PC-3 (cell line): Measurements from ENCODE around the gene FAM114A1. TPM values are rescaled to one million over a fixed set of nuclear protein-coding genes. Genes with fewer than 3 reads are reported as not detected.

ENCODE experiments used
- ATAC-seq: fragments of 200-7000 bp; cut with Tn5 transposase; 2 replicates; pipeline ENCODE4 v1.9.1; 2020; ENCODE audit warnings: mild to moderate bottlenecking, moderate library complexity
- BruUV-seq: library from RNA; stranded (reverse); fragments of 400-500 nt; replicated peaks from 2 replicates; lab custom pipeline; 2021; lab: Mats Ljungman, UMichigan
- CTCF ChIA-PET: fragments of 300-600 bp; sonication (Branson Sonifier 250); formaldehyde crosslinking; loops from one replicate; lab custom pipeline; 2022; ENCODE audit warnings: antibody characterized with exemption; lab: Charles Lee
- POLR2A ChIA-PET: fragments of 300-600 bp; sonication (Branson Sonifier 250); formaldehyde crosslinking; loops from one replicate; lab custom pipeline; 2022; ENCODE audit warnings: antibody characterized with exemption; ENCODE audit not compliant: unreplicated experiment; lab: Charles Lee
- DNase-seq: peaks from one replicate; pipeline ENCODE4 v3.0.0-alpha.2; 2015
- H2AFZ ChIP-seq: fragments of 300-600 bp; sonication (generic); 2 replicates; pipeline ENCODE4 v1.6.0; 2016; ENCODE audit warnings: antibody characterized with exemption, low read length
- H3F3A ChIP-seq: fragments of 300-600 bp; sonication (generic); one replicate; pipeline ENCODE4 v1.6.0; 2017; ENCODE audit warnings: antibody characterized with exemption, low read length, control low read depth, mild to moderate bottlenecking; ENCODE audit not compliant: unreplicated experiment
- H3K27ac ChIP-seq: fragments of 300-600 bp; sonication (generic); 2 replicates; pipeline ENCODE4 v1.5.1; 2016; ENCODE audit warnings: mild to moderate bottlenecking, low read length
- H3K27me3 ChIP-seq: fragments of 300-600 bp; sonication (generic); 2 replicates; pipeline ENCODE4 v1.6.1; 2016; ENCODE audit warnings: low read length, mixed read lengths
- H3K36me3 ChIP-seq: fragments of 300-600 bp; sonication (generic); 2 replicates; pipeline ENCODE4 v1.6.1; 2016; ENCODE audit warnings: low read depth, mixed run types, low read length, mixed read lengths
- H3K4me1 ChIP-seq: fragments of 300-600 bp; sonication (generic); 2 replicates; pipeline ENCODE4 v1.5.1; 2016; ENCODE audit warnings: low read length; ENCODE audit not compliant: insufficient read depth
- H3K4me2 ChIP-seq: fragments of 300-600 bp; sonication (generic); 2 replicates; pipeline ENCODE4 v1.6.0; 2016; ENCODE audit warnings: low read length
- H3K4me3 ChIP-seq: fragments of 300-600 bp; sonication (generic); 2 replicates; pipeline ENCODE4 v1.5.1; 2016; ENCODE audit warnings: mild to moderate bottlenecking, low read length, mixed read lengths
- H3K79me2 ChIP-seq: fragments of 300-600 bp; sonication (generic); 2 replicates; pipeline ENCODE4 v1.6.1; 2017; ENCODE audit warnings: low read length, mixed read lengths
- H3K9ac ChIP-seq: fragments of 300-600 bp; sonication (generic); 2 replicates; pipeline ENCODE4 v1.6.0; 2016; ENCODE audit warnings: mild to moderate bottlenecking, low read length
- H3K9me2 ChIP-seq: fragments of 300-600 bp; sonication (generic); replicated peaks from 2 replicates; pipeline ENCODE4 v1.6.1; 2016; ENCODE audit warnings: mixed run types, low read length, mixed read lengths
- H3K9me3 ChIP-seq: fragments of 300-600 bp; sonication (generic); 2 replicates; pipeline ENCODE4 v1.6.1; 2016; ENCODE audit warnings: low read length, mixed read lengths
- H4K20me1 ChIP-seq: fragments of 300-600 bp; sonication (generic); 2 replicates; pipeline ENCODE4 v1.6.1; 2016; ENCODE audit warnings: low read length, mixed read lengths
- EZH2 ChIP-seq: fragments of 300-600 bp; sonication (generic); IDR thresholded peaks from one replicate; pipeline ENCODE4 v1.6.1; 2017; ENCODE audit warnings: antibody characterized with exemption, mild to moderate bottlenecking, low read length; ENCODE audit not compliant: unreplicated experiment
- EZH2phosphoT487 ChIP-seq: fragments of 300-600 bp; sonication (generic); IDR thresholded peaks from 2 replicates; pipeline ENCODE4 v1.6.1; 2018; ENCODE audit warnings: mild to moderate bottlenecking, antibody characterized with exemption, low read length, borderline replicate concordance
- intact Hi-C: fragments of 100-400 bp; cut with micrococcal nuclease; formaldehyde crosslinking; loops from 2 replicates; pipeline ENCODE4 v1.9.0; 2023
- total RNA-seq: library from RNA; depleted of rRNA; stranded (reverse); fragments of >200 nt; gene quantifications from 2 replicates; pipeline ENCODE4 v1.2.3, GENCODE V29; 2014
- TF ChIP-seq, protein P1 (sequence below): fragments of 300-600 bp; sonication (generic); conservative IDR thresholded peaks from 2 replicates; pipeline ENCODE4 v1.5.1; 2017; ENCODE audit warnings: antibody characterized with exemption, low read depth, mild to moderate bottlenecking, low read length

The FAM114A1 gene
- total RNA-seq, 1 experiment from 2014 or later = 25.0 TPM

DNA sequence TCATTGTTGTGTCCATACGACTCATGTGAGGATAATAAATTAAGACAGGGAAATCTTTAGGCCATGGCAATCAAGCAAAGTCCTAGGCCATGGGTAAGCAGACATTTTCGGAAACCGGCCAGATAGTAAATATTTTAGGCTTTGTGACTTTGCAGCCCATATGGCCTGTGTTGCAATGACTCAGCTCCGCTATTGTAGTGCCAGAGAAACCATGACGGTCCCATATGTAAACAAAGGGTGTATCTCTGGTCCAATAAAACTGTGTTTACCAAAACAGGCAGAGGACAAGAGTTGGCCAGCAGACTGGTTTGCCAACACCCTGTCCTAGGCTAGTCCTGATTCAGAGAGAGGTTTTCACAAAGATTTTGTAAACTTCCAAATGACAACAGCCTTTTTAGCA lies 5.0 kb downstream of the FAM114A1 start:
- ATAC-seq (peak; percentile 79), DNase-seq (peak; percentile 94)
- H3K4me1 ChIP-seq = peaks cover 42% of the 10 kb centered on the region
- no peaks in the 10 kb centered on the region for H3K36me3 ChIP-seq
- no peaks in the 10 kb centered on the region for H3K9me3 ChIP-seq
- H4K20me1 ChIP-seq = no peaks in the 10 kb centered on the region
- peak overlapping the region; percentile 13; the same call in 1 of the 2 replicates for H3K9ac ChIP-seq
- H3K9me2 ChIP-seq = no peaks in the 10 kb centered on the region
- H3K4me3 ChIP-seq = peak overlapping the region; percentile 29; the same call in 1 of the 2 replicates
- H2AFZ ChIP-seq = no peak overlapping the region
- H3K4me2 ChIP-seq = peak overlapping the region; percentile 66
- TF ChIP-seq EZH2 (no peak), EZH2phosphoT487 (no peak)
- TF ChIP-seq, protein P1, sequence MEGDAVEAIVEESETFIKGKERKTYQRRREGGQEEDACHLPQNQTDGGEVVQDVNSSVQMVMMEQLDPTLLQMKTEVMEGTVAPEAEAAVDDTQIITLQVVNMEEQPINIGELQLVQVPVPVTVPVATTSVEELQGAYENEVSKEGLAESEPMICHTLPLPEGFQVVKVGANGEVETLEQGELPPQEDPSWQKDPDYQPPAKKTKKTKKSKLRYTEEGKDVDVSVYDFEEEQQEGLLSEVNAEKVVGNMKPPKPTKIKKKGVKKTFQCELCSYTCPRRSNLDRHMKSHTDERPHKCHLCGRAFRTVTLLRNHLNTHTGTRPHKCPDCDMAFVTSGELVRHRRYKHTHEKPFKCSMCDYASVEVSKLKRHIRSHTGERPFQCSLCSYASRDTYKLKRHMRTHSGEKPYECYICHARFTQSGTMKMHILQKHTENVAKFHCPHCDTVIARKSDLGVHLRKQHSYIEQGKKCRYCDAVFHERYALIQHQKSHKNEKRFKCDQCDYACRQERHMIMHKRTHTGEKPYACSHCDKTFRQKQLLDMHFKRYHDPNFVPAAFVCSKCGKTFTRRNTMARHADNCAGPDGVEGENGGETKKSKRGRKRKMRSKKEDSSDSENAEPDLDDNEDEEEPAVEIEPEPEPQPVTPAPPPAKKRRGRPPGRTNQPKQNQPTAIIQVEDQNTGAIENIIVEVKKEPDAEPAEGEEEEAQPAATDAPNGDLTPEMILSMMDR = no peak
- no TSS peak for BruUV-seq
- peak overlapping the region; percentile 80 for H3K27ac ChIP-seq
- intact Hi-C loops = loop anchor here (2.0 kb wide), 1 partner anchor 16 kb away; no protein-coding TSS in a partner anchor
- H3K27me3 ChIP-seq = no peaks in the 10 kb centered on the region
- peaks cover 35% of the 10 kb centered on the region for H3K79me2 ChIP-seq
- CTCF ChIA-PET = interaction anchor here (0.5 to 0.7 kb wide), 2 partner anchors 30 to 199 kb away, joined by 3 to 4 read pairs; no protein-coding TSS in a partner anchor
- peaks cover 5% of the 10 kb centered on the region for H3F3A ChIP-seq
- POLR2A ChIA-PET = no interaction called here

DNA sequence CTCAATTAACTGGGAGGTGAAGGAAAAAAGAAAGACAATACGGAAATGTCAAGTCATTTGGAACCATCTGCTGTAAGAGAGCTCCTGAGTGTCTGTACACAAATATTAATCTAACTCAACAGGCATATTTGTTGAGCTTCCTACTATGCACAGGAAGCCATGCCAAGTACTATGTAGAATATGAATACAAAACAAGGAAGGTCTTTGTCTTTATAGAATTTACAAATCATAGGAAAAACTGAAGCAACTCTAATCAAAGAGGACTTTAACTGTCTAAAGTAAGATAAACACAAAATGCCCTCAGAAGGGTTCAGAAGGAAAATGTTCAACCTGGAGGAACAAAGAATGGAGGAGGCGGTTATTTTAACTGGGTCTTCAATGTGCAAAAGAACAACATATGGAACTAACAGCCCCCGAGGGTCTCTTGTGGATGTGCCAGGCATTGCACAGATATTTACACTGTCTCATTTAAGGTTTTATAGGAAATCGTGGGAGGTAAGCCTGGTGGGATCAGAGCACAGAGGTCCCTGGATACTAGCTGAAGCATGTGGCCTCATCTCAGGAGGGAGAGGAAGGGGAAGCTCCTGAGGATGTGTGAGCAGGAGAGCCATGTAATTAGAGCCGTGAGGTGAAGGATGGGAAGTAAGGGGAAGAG lies 5.8 kb downstream of the FAM114A1 start:
- no peaks in the 10 kb centered on the region for H3K9me2 ChIP-seq
- ATAC-seq (no peak), DNase-seq (no peak)
- intact Hi-C loops = loop anchor here (2.0 kb wide), 1 partner anchor 15 kb away; no protein-coding TSS in a partner anchor
- H3K36me3 ChIP-seq = no peaks in the 10 kb centered on the region
- no peaks in the 10 kb centered on the region for H3K9me3 ChIP-seq
- peak overlapping the region; percentile 29; the same call in 1 of the 2 replicates for H3K4me3 ChIP-seq
- peaks cover 5% of the 10 kb centered on the region for H3F3A ChIP-seq
- TF ChIP-seq EZH2phosphoT487 (no peak), EZH2 (no peak)
- TF ChIP-seq, protein P1 = no peak
- ChIA-PET POLR2A (no interaction called here), CTCF (interaction anchor here (0.7 kb wide), 1 partner anchor 199 kb away, joined by 4 read pairs; no protein-coding TSS in a partner anchor)
- peaks cover 28% of the 10 kb centered on the region for H3K79me2 ChIP-seq
- BruUV-seq = no TSS peak
- peak overlapping the region; percentile 66 for H3K4me2 ChIP-seq
- peak overlapping the region; percentile 80 for H3K27ac ChIP-seq
- H3K9ac ChIP-seq = 0 out of 2 replicates have a peak overlapping the region, but pooled peaks have one; percentile 13
- H3K27me3 ChIP-seq = no peaks in the 10 kb centered on the region
- no peak overlapping the region for H2AFZ ChIP-seq
- no peaks in the 10 kb centered on the region for H4K20me1 ChIP-seq
- peaks cover 38% of the 10 kb centered on the region for H3K4me1 ChIP-seq

- no peak for ATAC-seq
- no peak overlapping the region for H3K4me3 ChIP-seq
- peaks cover 19% of the 10 kb centered on the region; the same call in 1 of the 2 replicates for H3K79me2 ChIP-seq
- H3K4me1 ChIP-seq = peaks cover 23% of the 10 kb centered on the region
- no peaks in the 10 kb centered on the region for H3K27me3 ChIP-seq
- DNase-seq = no peak
- no peaks in the 10 kb centered on the region for H3K9me2 ChIP-seq
- no peak overlapping the region for H3K27ac ChIP-seq
- H3F3A ChIP-seq = peaks cover 5% of the 10 kb centered on the region
- no peaks in the 10 kb centered on the region for H3K36me3 ChIP-seq
- TF ChIP-seq EZH2phosphoT487 (no peak), EZH2 (no peak)
- TF ChIP-seq, protein P1 = no peak
- BruUV-seq = no TSS peak
- no peak overlapping the region for H2AFZ ChIP-seq
- intact Hi-C loops = no loop called here
- no peaks in the 10 kb centered on the region for H4K20me1 ChIP-seq
- H3K4me2 ChIP-seq = no peak overlapping the region
- no peak overlapping the region for H3K9ac ChIP-seq
- no peaks in the 10 kb centered on the region for H3K9me3 ChIP-seq
- ChIA-PET CTCF (interaction anchor here (0.7 kb wide), 1 partner anchor 16 kb away, joined by 8 read pairs; no protein-coding TSS in a partner anchor), POLR2A (no interaction called here)
These were observed 9.0 kb downstream of the FAM114A1 start for GRCh38 chr4:38876636-38877035.
